Measurements from ENCODE around the gene CCDC178.

Gene CCDC178

GRCh38 chr18:33113416-33113815 lies 327.1 kb downstream of the CCDC178 start:
- no peak for DNase-seq (ENCODE audit: low read depth)
- H3K4me3 ChIP-seq (ENCODE audit: low read length): no peak overlapping the region
- no peak for TF ChIP-seq CTCF (conservative IDR thresholded peaks at IDR 0.05; ENCODE audit: low read depth, low read length)

GRCh38 chr18:33107511-33107910 lies 333.0 kb downstream of the CCDC178 start:
- no peak overlapping the region for H3K4me3 ChIP-seq (ENCODE audit: low read length)

GRCh38 chr18:33101316-33101715 lies 339.2 kb downstream of the CCDC178 start:
- H3K4me3 ChIP-seq (ENCODE audit: low read length): no peak overlapping the region
- no peak for DNase-seq (ENCODE audit: low read depth)
- no peak for TF ChIP-seq CTCF (conservative IDR thresholded peaks at IDR 0.05; ENCODE audit: low read depth, low read length)

More at GRCh38 chr18:33107511-33107910, 333.0 kb downstream of the CCDC178 start:
- DNase-seq (ENCODE audit: low read depth): no peak
- no peak for TF ChIP-seq CTCF (conservative IDR thresholded peaks at IDR 0.05; ENCODE audit: low read depth, low read length)

GRCh38 chr18:33099626-33100025 lies 340.9 kb downstream of the CCDC178 start:
- DNase-seq (ENCODE audit: low read depth): no peak
- H3K4me3 ChIP-seq (ENCODE audit: low read length): no peak overlapping the region
- TF ChIP-seq CTCF (conservative IDR thresholded peaks at IDR 0.05; ENCODE audit: low read depth, low read length): no peak

GRCh38 chr18:33097126-33097525 lies 343.4 kb downstream of the CCDC178 start:
- no peak for DNase-seq (ENCODE audit: low read depth)
- no peak overlapping the region for H3K4me3 ChIP-seq (ENCODE audit: low read length)
- no peak for TF ChIP-seq CTCF (conservative IDR thresholded peaks at IDR 0.05; ENCODE audit: low read depth, low read length)

GRCh38 chr18:33090461-33090860 lies 350.1 kb downstream of the CCDC178 start:
- H3K4me3 ChIP-seq (ENCODE audit: low read length): no peak overlapping the region
- DNase-seq (ENCODE audit: low read depth): no peak
- no peak for TF ChIP-seq CTCF (conservative IDR thresholded peaks at IDR 0.05; ENCODE audit: low read depth, low read length)

- no peak overlapping the region for H3K4me3 ChIP-seq (ENCODE audit: low read length)
- no peak for TF ChIP-seq CTCF (conservative IDR thresholded peaks at IDR 0.05; ENCODE audit: low read depth, low read length)
- DNase-seq (ENCODE audit: low read depth): no peak
Observed at GRCh38 chr18:33076601-33077000, 363.9 kb downstream of the CCDC178 start.

Data from retinal pigment epithelial cell (primary cell).